HG03378 (cell line): Measurements from ENCODE around the gene UPF2.
"Not testable (repeated sequence)": the region's sequence is repeated elsewhere in the genome, so short reads cannot be mapped to it uniquely, and the experiment has no call there.

ENCODE experiments used
- ATAC-seq: cut with Tn5 transposase; IDR thresholded peaks from one replicate; pipeline ENCODE4 v1.9.1; 2021; ENCODE audit warnings: mild to moderate bottlenecking, moderate library complexity; ENCODE audit not compliant: unreplicated experiment

Gene UPF2, protein sequence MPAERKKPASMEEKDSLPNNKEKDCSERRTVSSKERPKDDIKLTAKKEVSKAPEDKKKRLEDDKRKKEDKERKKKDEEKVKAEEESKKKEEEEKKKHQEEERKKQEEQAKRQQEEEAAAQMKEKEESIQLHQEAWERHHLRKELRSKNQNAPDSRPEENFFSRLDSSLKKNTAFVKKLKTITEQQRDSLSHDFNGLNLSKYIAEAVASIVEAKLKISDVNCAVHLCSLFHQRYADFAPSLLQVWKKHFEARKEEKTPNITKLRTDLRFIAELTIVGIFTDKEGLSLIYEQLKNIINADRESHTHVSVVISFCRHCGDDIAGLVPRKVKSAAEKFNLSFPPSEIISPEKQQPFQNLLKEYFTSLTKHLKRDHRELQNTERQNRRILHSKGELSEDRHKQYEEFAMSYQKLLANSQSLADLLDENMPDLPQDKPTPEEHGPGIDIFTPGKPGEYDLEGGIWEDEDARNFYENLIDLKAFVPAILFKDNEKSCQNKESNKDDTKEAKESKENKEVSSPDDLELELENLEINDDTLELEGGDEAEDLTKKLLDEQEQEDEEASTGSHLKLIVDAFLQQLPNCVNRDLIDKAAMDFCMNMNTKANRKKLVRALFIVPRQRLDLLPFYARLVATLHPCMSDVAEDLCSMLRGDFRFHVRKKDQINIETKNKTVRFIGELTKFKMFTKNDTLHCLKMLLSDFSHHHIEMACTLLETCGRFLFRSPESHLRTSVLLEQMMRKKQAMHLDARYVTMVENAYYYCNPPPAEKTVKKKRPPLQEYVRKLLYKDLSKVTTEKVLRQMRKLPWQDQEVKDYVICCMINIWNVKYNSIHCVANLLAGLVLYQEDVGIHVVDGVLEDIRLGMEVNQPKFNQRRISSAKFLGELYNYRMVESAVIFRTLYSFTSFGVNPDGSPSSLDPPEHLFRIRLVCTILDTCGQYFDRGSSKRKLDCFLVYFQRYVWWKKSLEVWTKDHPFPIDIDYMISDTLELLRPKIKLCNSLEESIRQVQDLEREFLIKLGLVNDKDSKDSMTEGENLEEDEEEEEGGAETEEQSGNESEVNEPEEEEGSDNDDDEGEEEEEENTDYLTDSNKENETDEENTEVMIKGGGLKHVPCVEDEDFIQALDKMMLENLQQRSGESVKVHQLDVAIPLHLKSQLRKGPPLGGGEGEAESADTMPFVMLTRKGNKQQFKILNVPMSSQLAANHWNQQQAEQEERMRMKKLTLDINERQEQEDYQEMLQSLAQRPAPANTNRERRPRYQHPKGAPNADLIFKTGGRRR

DNA sequence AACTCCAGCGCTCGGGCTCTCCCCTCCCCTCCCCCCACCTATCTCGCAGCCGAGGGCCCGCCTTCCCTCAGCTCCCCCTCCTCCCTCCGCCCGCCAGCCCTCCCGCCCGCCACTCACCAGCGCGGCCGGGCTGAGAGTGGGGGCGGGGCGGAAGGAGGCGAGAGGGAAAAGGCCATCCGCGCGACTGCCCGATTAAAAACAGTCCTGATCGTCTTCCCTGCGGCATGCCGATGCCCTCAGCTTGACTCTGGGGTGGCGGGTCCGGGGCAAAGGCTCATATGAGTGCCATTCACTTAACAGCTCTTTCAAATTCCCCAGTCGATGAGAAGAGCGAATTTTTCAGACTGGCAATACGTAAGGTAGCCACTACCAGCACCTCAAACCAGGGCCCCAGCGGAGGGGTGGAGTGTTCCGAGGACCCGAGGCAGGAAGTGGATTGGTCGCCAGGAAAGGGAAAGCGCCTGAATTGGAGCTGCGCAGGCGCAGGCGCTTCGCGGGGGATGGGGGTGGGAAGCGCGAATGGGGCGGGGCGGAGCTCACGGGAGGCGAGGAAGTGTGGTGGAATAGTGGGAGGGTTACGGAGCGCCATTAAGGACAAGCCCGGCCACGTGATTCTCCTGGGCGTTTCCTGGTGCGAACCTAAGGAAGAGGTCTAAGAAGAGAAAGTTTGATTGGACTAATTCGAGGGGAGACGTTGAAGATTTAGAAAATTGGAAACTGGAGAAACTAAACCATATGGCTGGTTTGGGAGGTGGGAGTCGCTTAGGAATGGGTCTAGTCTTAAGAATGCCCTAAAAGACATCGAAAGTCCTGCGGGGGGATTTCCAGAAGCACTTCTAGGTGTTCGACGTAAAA lies at the start of gene UPF2:
Gene UPF2, minus strand, starts transcription at position 13 of the 855 bp plus-strand sequence. CDS start 7,386 bp downstream, outside the sequence.
- peak; percentile 48 for ATAC-seq

DNA sequence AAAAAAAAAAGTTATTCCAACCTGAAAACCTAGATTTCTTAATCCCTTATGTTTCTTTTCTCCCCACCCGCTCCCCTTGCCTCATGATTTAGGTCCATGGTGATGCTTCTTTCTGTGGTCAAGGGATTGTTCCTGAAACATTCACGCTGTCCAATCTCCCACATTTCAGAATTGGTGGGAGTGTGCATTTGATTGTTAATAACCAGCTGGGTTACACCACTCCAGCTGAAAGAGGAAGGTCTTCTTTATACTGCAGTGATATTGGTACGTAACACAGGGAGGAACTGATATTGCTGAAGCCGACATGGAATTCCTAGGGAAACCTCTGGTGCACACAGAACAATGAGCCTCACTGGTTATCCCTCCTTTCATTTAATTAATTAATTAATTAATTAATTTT lies 48.8 kb upstream of the UPF2 start:
- ATAC-seq = no peak

DNA sequence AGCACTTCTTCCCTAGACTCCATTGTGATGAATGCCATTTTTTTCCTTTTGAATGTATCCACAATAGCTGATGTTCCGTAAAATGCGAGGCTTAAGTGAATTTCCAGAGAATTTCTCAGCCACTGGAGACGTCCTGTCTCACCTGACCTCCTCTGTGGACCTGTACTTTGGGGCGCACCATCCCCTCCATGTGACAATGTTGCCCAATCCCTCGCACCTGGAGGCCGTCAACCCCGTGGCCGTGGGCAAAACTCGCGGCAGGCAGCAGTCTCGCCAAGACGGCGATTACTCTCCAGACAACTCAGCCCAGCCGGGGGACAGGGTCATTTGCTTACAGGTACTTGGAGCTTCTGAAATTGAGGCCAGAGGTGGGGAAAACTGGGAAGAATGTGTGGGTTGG lies 46.3 kb upstream of the UPF2 start:
- no peak for ATAC-seq

DNA sequence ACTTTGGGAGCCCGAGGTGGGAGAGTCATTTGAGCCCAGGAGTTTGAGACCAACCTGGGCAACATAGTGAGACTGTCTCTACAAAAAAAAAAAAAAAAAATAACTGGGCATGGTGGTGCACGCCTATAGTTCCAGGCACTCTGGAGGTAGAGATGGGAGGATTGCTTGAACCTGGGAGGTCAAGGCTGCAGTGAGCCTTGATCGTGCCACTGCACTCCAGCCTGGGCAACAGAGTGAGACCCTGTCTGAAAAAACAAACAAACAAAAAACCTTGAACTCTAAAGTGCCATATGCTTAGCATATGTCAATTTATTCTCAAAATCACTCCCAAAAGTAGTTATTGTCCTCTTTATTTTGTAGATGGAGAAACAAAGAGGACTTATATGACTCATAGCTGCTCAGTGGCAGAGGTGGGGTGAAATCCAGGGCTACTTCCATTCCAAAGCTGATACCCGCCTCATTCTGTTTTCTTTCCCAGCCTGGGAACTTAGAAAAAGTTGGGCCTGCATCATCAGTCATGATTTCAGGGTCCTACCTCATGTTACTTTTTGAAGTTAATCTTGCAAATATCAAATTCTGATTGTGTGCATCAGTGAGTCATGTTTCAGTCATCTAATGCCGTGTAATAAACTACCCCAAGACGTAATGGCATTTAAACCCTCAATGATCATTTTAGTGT lies 39.4 kb upstream of the UPF2 start:
- ATAC-seq = no peak

DNA sequence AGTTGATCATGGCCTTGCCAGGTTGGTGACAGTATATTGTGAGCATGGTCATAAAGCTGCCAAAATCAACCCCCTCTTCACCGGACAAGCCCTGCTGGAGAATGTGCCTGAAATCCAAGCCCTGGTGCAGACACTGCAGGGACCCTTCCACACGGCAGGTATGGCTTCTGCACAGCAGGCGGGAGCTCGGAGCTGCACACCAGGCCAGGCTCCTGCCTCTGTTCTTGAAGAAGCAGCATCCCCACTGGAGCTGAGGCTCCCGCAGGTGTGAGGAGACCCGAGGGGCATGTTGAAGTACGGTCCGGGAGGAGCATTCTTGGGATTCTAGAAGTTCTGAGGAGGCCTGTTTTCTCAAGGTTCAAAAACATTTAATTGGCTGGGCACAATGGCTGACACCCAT lies 38.9 kb upstream of the UPF2 start:
- ATAC-seq = no peak

DNA sequence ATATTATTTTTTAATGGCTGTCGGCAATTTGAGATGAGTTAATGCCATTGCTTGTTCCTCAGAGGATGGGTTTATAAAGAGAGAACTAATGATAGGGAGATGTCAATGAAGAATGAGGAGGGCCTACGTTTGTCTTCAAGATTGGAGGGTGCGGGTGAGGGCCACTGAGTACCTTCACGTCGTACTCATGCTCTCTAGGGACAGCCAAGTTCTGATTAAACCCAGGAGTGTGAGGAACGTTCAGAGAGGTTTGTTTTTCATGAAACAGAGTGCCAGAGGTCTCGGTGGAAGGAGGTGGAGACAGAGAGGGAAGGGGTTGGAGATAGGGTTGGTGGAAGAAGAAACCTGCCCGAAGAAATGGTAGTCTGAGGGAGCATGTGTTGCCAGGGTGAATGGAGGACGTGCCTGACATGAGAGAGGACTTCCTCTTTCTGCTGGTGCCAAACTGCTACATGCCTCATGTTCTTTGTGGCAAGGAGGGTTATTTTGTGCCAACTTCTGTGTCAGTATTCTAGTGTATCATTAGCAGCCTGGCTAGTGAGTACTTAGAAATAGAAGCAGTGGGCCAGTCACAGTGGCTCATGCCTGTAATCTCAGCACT lies 35.1 kb upstream of the UPF2 start:
- no peak for ATAC-seq

DNA sequence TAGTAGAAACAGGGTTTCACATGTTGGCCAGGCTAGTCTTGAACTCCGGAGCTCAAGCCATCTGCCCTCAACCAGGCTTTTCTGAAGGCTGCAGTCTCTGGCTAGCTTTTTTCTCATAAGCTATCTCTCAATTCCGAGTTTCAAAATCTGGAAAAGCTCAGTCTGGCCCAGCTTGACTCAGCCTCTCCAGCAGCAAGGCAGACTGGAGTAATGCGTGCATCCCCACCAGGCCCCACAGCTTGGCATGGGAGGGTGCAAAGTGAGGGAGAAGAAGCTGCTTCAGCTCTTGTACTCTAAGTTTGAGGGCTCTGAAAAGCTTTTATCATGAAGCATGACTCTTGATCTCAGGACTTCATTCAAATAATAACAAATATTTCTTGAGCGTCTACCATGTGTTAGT lies 30.9 kb upstream of the UPF2 start:
- ATAC-seq = no peak

DNA sequence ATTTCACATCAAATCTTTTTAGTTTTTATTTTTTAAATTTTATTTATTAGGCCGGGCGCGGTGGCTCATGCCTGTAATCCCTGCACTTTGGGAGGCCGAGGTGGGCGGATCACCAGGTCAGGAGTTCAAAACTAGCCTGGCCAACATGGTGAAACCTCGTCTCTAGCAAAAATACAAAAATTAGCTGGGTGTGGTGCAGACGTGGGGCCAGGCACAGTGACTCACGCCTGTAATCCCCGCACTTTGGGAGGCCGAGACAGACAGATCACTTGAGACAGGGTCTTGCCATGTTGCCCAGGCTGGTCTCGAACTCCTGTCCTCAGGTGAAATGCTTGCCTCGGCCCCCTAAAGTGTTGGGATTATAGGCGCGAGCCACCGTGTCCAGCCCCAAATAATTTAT lies 28.8 kb upstream of the UPF2 start:
- ATAC-seq = not testable (repeated sequence)

DNA sequence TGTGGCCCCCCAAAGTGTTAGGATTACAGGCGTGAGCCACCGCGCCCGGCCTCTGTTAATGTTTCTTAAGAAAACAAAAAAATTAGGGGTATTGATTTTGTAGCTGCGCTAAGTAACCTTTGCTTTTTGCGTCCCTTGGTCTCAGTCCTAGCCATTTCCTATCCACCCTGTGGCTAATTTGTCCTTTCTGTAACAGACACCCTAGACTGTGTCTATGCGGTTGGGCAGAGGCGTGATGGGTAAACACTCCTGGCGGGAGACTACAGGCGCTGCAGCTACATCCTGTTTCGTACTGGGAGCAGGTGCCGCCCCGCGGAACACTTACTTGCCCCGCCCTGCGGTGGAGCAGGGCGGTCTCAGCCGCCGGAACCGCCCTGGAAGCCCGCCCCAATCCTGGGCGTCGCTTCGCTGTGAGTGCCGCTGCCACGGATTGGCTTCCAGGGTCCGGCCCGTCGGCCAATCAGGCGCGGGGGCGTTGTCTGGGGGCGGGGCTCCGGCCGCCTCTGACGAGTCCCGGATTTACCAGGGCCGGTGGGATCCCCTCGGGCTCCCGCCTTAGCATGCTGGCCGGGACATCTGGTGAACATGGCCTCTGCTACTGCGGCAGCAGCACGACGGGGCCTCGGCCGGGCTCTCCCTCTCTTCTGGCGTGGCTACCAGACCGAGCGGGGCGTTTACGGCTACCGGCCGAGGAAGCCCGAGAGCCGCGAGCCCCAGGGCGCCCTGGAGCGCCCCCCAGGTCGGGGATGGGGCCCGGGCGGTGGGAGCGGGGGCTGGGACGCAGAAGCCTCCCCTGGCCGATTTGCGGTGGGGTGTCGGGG lies 26.1 kb upstream of the UPF2 start, which contains the start of gene DHTKD1:
Gene DHTKD1, plus strand, starts transcription at position 506 of the 821 bp plus-strand sequence. Its CDS starts 80 bp downstream, at position 586.
- peak; percentile 96 for ATAC-seq

DNA sequence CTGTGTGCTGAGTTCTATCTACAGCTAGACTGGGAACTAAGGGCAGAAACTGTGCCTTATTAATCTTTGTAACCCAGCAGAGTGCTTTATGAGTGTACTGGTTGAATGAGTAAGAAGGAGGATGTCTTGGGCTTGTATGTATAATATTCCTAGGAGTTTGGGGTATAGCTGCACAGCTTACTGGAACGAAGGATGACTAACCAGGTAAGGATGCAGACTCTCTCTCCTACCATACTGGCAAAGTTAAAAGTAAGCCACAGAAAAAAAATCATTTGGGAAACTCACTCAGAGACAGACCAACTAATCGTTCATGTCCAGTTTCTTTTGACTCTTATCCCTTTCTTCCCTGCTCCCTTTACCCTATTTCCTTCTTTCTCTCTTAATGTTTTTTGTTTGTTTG lies 24.7 kb upstream of the UPF2 start:
- no peak for ATAC-seq

DNA sequence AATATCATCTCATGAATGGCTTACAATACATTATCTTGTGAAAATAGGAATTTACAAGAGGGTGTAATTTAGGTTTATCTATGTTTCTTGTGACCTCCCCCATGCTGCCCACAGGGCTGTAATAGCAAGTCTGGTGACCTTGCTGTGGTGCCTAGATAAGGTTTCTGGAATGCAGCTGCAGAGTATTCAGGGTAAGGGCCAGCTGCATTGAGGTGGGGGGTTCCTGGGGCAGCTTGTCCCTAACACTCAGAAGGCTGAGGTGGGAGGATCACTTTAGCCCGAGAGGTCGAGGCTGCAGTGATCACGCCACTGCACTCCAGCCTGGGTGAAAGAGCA lies 20.8 kb upstream of the UPF2 start:
- ATAC-seq = no peak

DNA sequence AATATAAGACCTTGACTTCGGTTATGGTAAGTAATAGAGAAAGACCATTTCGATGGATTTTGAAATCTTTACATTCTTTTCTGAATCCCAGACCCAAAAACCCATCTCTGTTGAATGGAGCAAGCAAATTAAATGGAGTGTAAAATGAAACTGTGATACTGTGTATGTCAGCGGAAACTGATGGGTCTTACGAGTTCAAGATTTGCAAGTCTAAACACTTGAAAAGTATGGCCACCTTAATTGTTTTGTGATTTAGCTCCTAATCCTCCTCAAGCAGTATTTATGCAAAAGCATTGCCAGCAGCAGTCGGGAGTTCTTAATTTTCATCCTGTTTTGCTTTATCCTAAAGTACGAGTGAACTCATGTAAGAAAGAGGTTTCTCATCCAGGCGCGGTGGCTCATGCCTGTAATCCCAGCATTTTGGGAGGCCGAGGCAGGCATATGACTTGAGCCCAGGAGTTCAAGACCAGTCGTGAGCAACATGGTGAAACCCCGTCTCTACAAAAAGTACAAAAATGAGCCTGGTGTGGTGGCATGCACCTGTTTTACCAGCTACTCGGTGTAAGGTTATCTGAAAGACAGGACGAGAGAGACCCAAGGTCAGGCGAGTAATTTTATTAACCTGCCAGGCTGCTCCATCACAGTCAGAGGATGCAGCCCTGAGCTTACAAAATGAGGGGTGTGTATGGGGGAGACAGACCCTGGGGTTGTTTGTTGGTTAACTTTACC lies 20.3 kb upstream of the UPF2 start:
- ATAC-seq = no peak

DNA sequence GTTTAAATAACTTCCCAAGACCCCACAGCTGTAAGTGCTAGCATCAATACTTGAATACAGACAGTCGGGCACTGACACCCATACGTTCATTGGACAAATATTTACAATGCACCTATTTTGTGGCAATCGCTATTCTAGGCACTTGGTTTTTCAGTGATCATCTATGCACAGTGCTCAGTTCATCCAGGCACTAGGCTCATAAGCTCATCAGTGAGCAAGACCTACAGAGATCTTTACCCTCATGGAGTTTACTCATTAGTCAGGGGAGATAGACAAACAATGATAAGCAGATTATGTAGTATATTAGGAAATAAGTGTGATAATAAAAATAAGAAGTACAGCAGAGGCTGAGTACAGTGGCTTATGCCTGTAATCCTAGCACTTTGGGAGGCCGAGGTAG lies 18.5 kb upstream of the UPF2 start:
- ATAC-seq = no peak

DNA sequence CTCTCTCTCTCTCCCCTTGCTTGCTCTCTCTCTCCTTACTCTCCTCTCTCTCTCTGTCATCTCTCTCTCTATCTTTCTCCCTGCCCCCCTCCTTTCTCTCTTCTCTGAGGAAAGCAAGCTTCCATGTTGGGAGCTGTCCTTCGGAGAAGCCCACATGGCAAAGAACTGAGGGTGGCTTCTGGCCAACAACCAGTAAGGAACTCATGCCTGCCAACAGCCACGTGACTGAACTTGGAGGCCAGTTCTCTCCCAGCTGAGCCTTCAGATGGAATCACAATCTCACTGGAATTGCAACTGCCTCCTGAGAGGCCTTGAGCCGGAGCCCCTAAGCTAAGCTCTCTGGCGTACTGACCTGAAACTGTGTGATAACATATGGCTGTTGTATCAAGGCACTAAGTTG lies 14.1 kb upstream of the UPF2 start:
- no peak for ATAC-seq

DNA sequence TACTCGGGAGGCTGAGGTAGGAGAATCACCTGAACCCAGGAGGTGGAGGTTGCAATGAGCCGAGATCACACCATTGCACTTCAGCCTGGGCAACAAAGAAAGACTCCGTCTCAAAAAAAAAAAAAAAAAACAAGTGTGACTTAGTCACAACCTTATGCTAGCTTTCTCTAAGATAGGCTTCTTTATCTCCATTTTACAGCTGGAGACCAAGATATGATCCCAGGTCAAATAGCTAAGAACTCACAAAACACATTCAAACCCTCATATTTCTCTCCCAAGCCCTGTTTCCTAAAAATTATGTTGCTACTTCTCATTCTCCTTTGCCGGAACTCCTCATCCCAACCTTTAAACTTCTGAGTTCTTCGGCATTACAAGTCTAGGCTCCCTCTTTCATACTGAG lies 13.1 kb upstream of the UPF2 start:
- ATAC-seq = no peak

DNA sequence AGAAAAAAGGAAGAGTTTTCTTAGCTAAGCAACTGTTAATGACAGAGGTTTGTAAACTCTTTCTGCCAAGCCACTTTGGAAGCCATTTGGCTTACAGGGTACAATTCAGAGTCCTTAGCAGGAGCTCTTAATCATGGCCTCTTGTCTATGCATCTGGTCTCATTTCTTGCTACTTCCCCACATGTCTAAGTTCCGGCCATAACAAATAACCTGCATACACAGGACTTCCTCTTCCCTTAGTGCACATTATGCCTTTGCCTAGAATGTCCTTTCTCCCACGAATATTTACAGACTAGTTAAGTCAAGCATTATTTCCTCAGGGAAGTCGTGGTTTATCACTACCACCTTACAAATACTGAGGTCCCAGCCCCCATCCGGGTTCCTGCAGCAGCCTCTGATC lies 8.6 kb upstream of the UPF2 start:
- no peak for ATAC-seq

DNA sequence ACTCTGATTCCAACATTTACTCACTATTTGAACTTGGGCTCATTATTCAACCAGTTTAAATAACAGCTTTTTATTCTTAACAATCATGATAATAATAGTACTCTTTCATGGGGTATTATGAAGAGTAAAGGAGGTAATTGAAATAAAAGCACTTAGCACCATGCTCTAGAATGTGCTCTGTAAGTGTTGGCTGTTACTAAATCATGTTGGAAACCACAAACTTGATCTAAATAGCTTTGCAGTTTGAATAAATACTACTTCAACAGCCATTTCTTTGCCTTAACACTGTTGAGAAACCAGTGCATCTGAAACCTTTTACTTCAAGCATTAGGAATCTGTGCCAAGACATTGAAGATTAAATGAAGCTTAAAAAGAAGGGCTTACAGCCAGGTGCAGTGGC lies 7.9 kb upstream of the UPF2 start:
- no peak for ATAC-seq

DNA sequence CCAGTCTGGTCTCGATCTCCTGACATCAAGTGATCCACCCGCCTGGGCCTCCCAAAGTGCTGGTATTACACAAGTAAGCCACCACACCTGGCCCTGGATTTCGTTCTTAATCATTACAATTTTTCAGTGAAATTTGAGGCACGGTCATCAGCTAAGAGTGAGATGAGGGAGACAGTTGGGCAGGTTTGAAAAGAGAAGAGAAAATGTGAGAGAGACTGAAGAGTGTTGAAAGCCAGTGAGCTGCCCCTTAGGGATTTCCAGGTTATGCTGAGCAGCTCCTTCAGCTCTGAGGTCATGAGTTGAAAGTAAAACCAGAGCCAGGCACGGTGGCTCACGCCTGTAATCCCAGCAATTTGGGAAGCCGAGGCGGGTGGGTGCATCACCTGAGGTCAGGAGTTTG lies 5.9 kb upstream of the UPF2 start:
- ATAC-seq = peak; percentile 25
